ENCODE measurements around the gene MTPN. TPM values are rescaled to one million over a fixed set of nuclear protein-coding genes. Genes with fewer than 3 reads are reported as not detected.

The MTPN gene
- total RNA-seq, 1 donor from 2014 or later = 90.6 TPM

DNA sequence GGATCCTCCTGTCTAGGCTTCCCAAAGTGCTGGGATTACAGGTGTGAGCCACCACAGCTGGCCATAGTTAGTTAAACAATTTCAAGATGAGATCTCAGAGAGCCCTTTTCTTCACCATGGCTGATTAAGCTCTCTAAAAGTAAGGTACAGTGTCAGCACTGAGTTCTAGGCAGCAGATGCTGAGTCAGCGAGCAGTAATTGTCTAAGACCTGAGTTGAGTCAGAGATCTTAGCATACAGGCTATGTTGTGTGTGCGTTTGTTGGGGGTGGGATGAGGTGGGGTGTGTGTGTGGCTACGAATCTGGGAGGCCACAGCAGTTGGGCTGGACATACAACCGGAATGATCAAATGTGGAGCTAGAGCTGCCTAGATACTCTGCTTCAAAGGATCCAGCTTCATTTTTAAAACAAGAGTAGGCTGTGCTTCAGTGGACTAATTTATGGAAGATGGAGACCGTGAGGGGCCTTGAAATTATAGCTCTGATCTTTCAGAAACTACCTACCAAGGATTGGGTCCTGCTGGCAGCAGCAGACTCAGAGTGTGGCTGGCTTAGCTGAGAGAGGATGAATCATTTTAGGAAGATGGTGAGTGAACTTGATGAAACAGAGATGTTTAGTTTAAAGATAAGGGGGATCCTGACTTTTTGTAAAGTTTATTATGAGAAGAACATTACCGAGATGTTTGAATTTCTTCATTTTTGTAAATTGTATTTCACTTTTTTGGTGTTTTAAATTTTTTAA, 17.5 kb upstream of the MTPN start:
- FAIRE-seq (no peak), DNase-seq (ENCODE audit: low read depth) (peak; percentile 67)
- Histone ChIP-seq H3K36me3 (ENCODE audit: control insufficient read depth, insufficient read depth, low read length) (no peaks in the 10 kb centered on the region), H3K4me3 (ENCODE audit: low read depth, low read length) (no peak overlapping the region), H3K27me3 (ENCODE audit: control insufficient read depth, insufficient read depth, low read length) (no peaks in the 10 kb centered on the region)
- no peak for TF ChIP-seq CTCF (IDR thresholded peaks at IDR 0.05; ENCODE audit: insufficient read depth, low read length, severe bottlenecking)

GRCh38 chr7:135993950-135994349, 16.8 kb upstream of the MTPN start:
- DNase-seq (ENCODE audit: low read depth) (no peak), FAIRE-seq (no peak)
- Histone ChIP-seq H3K4me3 (ENCODE audit: low read depth, low read length) (no peak overlapping the region), H3K36me3 (ENCODE audit: control insufficient read depth, insufficient read depth, low read length) (no peaks in the 10 kb centered on the region), H3K27me3 (ENCODE audit: control insufficient read depth, insufficient read depth, low read length) (no peaks in the 10 kb centered on the region)
- TF ChIP-seq CTCF (IDR thresholded peaks at IDR 0.05; ENCODE audit: insufficient read depth, low read length, severe bottlenecking) = no peak

DNA sequence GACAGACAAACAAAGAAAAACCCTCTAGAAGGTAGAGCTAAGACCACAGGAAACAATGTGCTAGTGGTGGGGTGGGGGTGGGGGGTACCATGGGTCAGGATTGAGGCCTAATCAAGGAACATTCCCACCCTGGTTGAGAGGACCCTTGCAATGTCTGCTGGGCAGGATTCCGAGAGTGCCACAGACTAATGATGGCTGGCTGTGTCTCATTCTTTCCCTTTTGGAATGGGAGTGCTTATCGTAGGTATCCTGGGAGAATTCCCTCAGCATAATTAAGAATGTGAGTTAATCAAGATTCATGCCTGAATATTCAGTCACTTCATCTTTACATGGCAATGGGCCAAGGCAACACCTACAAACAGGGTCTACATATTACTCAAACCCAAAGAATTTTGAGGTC, 14.7 kb upstream of the MTPN start:
- no peaks in the 10 kb centered on the region for H3K27me3 ChIP-seq (ENCODE audit: control insufficient read depth, insufficient read depth, low read length)
- TF ChIP-seq CTCF (IDR thresholded peaks at IDR 0.05; ENCODE audit: insufficient read depth, low read length, severe bottlenecking) = no peak
- H3K36me3 ChIP-seq (ENCODE audit: control insufficient read depth, insufficient read depth, low read length) = no peaks in the 10 kb centered on the region
- H3K4me3 ChIP-seq (ENCODE audit: low read depth, low read length) = no peak overlapping the region
- FAIRE-seq = no peak
- no peak for DNase-seq (ENCODE audit: low read depth)

GRCh38 chr7:135991322-135991721, 14.2 kb upstream of the MTPN start:
- H3K27me3 ChIP-seq (ENCODE audit: control insufficient read depth, insufficient read depth, low read length) = no peaks in the 10 kb centered on the region
- no peak for TF ChIP-seq CTCF (IDR thresholded peaks at IDR 0.05; ENCODE audit: insufficient read depth, low read length, severe bottlenecking)
- no peaks in the 10 kb centered on the region for H3K36me3 ChIP-seq (ENCODE audit: control insufficient read depth, insufficient read depth, low read length)
- no peak overlapping the region for H3K4me3 ChIP-seq (ENCODE audit: low read depth, low read length)
- DNase-seq (ENCODE audit: low read depth) (peak; percentile 59), FAIRE-seq (no peak)

GRCh38 chr7:135990258-135990657, 13.1 kb upstream of the MTPN start:
- Histone ChIP-seq H3K27me3 (ENCODE audit: control insufficient read depth, insufficient read depth, low read length) (no peaks in the 10 kb centered on the region), H3K36me3 (ENCODE audit: control insufficient read depth, insufficient read depth, low read length) (no peaks in the 10 kb centered on the region), H3K4me3 (ENCODE audit: low read depth, low read length) (no peak overlapping the region)
- no peak for TF ChIP-seq CTCF (IDR thresholded peaks at IDR 0.05; ENCODE audit: insufficient read depth, low read length, severe bottlenecking)
- DNase-seq (ENCODE audit: low read depth) (no peak), FAIRE-seq (no peak)
